ENCODE results near the gene PLXNA1. TPM values are rescaled to one million over a fixed set of nuclear protein-coding genes. Genes with fewer than 3 reads are reported as not detected.

PLXNA1 gene
- total and polyA plus RNA-seq, 2 of the 8 experiments (the other 6 are each of a cell fraction or from before 2014, with no cell fraction given): 47.5 to 54.9 TPM

- no peak for TF ChIP-seq RXRA (IDR thresholded peaks at IDR 0.05; ENCODE audit: insufficient read depth, low read depth, low read length)
Measured at GRCh38 chr3:127003175-127003555, 20.2 kb downstream of the PLXNA1 start (continued).

Data from H1 (cell line).